ENCODE results near the gene DMAP1. TPM values are rescaled to one million over a fixed set of nuclear protein-coding genes. Genes with fewer than 3 reads are reported as not detected.

Gene DMAP1
- total RNA-seq, 1 donor from 2014 or later: 54.6 TPM

DNA sequence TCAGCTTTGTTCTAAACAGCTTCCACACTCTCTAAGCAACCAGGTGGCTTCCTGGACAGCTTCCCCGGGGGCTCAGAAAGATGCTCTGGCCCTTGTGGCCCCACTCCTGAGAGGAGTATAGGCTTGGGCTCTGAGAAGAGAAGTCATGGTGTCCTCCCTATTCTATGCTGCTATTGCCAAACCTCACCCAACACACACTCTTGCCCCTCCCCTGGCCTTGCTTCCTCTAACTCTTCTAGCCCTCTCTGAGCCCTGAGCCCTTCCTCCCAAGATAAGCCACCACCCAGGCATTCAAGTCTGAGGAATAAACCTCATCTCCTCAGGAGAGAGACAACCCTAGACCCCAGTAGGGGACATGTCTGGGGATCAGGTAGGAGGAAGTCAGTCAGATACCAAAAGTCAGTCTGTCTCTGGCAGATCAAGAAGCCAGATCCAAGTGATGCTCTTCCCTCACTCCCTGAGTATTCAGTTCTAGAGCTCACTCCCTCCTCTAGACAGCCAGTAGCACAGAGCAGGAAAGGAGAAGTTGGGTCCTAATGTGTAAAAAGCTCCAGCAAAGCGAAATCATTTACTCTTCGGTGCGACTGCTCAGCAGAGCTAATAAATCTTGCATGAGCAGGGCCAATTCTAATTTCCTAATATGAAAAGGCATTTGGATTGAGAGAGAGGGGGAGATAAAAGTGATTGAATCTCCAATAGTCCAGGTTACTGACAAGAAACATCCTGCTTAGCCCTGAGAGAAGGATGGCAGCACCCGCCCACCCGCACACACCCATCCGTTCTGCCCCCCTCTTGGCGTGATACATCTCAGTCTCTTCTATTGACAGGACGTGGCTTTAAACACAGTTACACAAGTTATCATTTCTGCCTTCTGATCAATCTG is 50.5 kb downstream of the DMAP1 start:
- Mint-ChIP-seq H3K4me1 (ENCODE audit: unreplicated experiment) (peaks cover 25% of the 10 kb centered on the region), H3K27me3 (no peaks in the 10 kb centered on the region), H3K36me3 (peaks cover 4% of the 10 kb centered on the region), H3K4me3 (no peak overlapping the region), H3K27ac (peak overlapping the region; percentile 25), H3K9me3 (no peaks in the 10 kb centered on the region)
- TF ChIP-seq, protein P1, sequence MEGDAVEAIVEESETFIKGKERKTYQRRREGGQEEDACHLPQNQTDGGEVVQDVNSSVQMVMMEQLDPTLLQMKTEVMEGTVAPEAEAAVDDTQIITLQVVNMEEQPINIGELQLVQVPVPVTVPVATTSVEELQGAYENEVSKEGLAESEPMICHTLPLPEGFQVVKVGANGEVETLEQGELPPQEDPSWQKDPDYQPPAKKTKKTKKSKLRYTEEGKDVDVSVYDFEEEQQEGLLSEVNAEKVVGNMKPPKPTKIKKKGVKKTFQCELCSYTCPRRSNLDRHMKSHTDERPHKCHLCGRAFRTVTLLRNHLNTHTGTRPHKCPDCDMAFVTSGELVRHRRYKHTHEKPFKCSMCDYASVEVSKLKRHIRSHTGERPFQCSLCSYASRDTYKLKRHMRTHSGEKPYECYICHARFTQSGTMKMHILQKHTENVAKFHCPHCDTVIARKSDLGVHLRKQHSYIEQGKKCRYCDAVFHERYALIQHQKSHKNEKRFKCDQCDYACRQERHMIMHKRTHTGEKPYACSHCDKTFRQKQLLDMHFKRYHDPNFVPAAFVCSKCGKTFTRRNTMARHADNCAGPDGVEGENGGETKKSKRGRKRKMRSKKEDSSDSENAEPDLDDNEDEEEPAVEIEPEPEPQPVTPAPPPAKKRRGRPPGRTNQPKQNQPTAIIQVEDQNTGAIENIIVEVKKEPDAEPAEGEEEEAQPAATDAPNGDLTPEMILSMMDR (conservative IDR thresholded peaks at IDR 0.05): no peak
- no peak for DNase-seq (ENCODE audit: extremely low spot score, unreplicated experiment)

DNA sequence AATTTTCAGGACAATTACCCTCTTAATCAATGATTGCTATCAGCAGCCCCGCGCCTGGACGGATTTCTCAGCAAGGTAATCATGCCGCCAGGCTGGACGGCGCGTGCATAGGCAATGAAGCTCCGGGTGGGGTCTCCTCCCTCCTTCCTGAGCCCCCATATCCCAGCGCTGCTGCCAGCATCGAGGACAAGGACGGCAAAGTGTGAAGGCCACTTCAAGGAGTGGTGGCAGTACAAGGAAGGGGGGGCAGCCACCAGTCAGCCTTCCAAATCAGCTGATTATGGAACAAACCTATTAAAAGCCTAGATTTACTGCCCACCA is 51.1 kb downstream of the DMAP1 start:
- Mint-ChIP-seq H3K27ac (peak overlapping the region; percentile 25), H3K27me3 (no peaks in the 10 kb centered on the region), H3K4me1 (ENCODE audit: unreplicated experiment) (peaks cover 23% of the 10 kb centered on the region), H3K36me3 (peaks cover 4% of the 10 kb centered on the region), H3K4me3 (no peak overlapping the region), H3K9me3 (no peaks in the 10 kb centered on the region)
- DNase-seq (ENCODE audit: extremely low spot score, unreplicated experiment): no peak
- TF ChIP-seq, protein P1 (conservative IDR thresholded peaks at IDR 0.05): no peak

DNA sequence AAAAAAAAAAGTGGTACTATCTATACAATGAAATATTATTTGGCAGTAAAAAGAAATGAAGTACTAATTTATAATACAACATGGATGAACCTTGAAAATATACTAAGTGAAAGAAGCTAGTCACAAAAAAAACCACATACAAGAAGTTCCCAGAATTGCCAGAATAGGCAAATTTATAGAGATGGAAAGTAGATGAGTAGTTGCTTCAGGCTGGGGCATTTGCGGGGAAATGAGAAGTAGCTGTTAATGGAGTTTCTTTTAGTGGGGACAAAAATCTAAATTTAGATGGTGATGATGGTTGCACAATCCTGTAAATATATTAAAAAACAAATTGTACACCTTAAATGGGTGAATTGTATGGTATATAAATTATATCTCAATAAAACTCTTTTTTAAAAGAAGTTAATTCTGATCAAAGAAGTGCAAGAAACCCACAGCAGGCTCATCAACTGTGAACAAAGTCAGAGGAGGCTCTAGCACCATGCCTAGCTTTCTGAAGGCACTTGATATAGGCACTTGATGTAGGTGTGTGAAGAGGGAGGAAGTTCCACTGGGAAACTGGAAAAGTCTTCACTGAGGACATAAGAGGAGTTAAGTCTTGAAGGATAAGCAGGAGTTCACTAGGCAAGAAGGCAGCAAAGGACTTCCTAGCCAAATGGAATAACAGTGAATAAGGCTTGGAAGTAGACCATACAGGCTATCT is 52.5 kb downstream of the DMAP1 start:
- DNase-seq (ENCODE audit: extremely low spot score, unreplicated experiment): no peak
- H3K4me3 Mint-ChIP-seq: no peak overlapping the region
- peak overlapping the region; percentile 33 for H3K27ac Mint-ChIP-seq
- no peaks in the 10 kb centered on the region for H3K36me3 Mint-ChIP-seq
- TF ChIP-seq, protein P1 (conservative IDR thresholded peaks at IDR 0.05): no peak
- peaks cover 21% of the 10 kb centered on the region for H3K4me1 Mint-ChIP-seq (ENCODE audit: unreplicated experiment)
- H3K9me3 Mint-ChIP-seq: no peaks in the 10 kb centered on the region
- no peaks in the 10 kb centered on the region for H3K27me3 Mint-ChIP-seq

DNA sequence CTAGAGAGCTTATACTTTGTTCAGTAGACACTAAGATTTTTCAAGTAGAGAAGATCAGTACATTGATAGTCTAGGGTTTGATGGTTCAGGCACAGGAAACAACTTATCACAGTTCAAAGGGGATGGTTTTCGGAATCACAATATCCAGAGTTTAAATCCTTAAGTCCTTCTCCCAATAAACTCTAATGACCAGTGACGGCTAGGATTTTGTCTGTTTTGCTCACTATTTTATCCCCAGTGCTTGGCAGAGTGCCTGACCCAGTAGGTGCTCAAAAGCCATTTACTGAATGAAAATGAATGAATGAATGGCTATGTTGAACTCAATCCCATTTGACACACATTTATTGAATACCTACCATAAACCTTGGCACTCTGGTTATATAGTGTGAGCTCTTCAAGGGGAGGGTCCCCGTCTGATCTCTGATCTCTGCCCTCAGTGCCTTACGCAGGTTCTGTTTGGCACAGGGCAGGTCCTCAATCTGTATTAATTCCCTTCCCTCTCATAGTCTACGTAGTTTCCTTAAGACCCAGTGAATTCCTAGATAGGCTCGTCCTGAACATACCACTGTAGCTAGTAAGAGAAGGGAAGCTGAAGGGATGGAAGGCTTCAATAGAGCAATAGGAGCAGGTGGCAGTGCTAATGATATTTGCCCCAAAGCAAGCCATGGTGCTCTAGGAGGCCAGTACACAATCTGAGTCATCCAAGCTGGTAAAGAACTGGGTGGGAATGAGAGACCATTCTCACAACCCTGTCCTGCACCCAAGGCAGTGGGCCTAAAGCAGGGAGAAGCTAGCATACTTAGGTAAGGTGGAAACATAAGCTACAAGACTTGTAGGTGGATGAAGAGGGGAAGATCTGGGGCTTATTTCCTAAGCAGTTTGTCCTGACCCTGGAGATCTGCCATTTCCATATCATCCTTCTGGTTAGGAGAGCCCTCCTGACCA is 53.4 kb downstream of the DMAP1 start:
- peak overlapping the region; percentile 33 for H3K27ac Mint-ChIP-seq
- H3K36me3 Mint-ChIP-seq: peaks cover 6% of the 10 kb centered on the region
- H3K9me3 Mint-ChIP-seq: no peaks in the 10 kb centered on the region
- TF ChIP-seq, protein P1 (conservative IDR thresholded peaks at IDR 0.05): no peak
- DNase-seq (ENCODE audit: extremely low spot score, unreplicated experiment): no peak
- H3K27me3 Mint-ChIP-seq: no peaks in the 10 kb centered on the region
- no peak overlapping the region for H3K4me3 Mint-ChIP-seq
- peaks cover 13% of the 10 kb centered on the region for H3K4me1 Mint-ChIP-seq (ENCODE audit: unreplicated experiment)

DNA sequence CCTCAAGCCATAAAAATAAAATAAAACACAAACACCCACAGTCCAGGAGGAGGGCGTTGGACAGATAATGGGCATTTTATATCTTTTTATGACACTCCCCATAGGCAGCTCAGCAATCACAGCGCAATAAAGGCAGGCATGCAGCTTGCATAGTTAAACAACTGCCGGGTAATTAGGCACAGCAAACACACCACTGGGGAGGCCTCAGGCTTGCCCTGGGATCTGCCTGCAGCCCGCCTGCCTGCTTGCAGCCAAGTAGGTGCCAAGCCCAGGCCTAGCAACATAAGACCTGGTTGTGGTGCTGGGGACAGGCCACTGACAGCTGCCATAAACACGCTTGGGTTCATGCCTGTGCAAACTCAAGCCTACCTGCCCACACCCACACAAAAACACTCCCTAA is 54.2 kb downstream of the DMAP1 start:
- TF ChIP-seq, protein P1 (conservative IDR thresholded peaks at IDR 0.05): no peak
- Mint-ChIP-seq H3K27me3 (no peaks in the 10 kb centered on the region), H3K4me1 (ENCODE audit: unreplicated experiment) (peaks cover 5% of the 10 kb centered on the region), H3K27ac (no peak overlapping the region), H3K36me3 (peaks cover 6% of the 10 kb centered on the region), H3K9me3 (no peaks in the 10 kb centered on the region), H3K4me3 (no peak overlapping the region)
- no peak for DNase-seq (ENCODE audit: extremely low spot score, unreplicated experiment)

Measured in type B pancreatic cell (in vitro differentiated cells).